ENCODE results near the gene FNDC1.

The FNDC1 gene

DNA sequence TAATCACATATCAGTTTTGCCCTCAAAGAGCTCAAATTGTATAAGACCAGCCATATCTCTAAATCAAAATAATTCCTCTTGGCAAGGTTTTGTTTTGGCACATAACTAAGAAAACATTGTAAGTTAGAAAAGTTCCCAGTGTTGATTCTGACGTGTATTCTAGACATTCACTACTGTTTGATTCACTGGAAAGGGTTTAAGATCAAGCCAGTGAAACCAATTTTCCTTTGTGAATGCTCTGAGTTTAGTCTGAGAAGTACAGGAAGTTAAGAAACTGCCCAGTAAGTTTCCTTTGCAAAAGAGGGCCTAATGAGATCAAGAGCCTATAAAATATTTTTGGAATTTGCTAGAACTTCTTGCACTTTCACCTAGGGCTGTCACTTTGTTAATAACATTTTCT lies 143.0 kb downstream of the FNDC1 start:
- TF ChIP-seq, protein P1, sequence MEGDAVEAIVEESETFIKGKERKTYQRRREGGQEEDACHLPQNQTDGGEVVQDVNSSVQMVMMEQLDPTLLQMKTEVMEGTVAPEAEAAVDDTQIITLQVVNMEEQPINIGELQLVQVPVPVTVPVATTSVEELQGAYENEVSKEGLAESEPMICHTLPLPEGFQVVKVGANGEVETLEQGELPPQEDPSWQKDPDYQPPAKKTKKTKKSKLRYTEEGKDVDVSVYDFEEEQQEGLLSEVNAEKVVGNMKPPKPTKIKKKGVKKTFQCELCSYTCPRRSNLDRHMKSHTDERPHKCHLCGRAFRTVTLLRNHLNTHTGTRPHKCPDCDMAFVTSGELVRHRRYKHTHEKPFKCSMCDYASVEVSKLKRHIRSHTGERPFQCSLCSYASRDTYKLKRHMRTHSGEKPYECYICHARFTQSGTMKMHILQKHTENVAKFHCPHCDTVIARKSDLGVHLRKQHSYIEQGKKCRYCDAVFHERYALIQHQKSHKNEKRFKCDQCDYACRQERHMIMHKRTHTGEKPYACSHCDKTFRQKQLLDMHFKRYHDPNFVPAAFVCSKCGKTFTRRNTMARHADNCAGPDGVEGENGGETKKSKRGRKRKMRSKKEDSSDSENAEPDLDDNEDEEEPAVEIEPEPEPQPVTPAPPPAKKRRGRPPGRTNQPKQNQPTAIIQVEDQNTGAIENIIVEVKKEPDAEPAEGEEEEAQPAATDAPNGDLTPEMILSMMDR (IDR thresholded peaks at IDR 0.05): no peak
- no peak for TF ChIP-seq ZFX (IDR thresholded peaks at IDR 0.05; ENCODE audit: borderline replicate concordance)
- no peak overlapping the region for H3K27ac ChIP-seq

DNA sequence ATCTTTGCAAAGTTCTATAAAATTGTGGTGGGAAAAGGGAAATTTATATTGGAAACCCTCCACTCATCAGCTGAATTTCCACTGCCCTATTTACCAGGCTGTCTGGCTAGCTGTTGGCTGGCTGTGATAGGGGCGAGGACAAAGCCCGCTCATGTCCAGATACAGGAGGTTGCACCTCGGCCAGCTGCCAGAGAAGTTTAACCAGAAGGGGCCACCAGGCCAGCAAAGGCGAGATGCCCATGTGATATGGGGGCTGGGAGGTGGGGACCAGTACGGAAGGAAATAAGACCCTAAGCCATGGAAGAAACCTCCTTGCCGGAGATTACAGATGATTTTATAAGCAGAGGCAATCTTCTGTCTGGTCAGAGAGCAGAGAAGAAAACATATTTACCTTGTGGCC lies 143.8 kb downstream of the FNDC1 start:
- no peak for TF ChIP-seq ZFX (IDR thresholded peaks at IDR 0.05; ENCODE audit: borderline replicate concordance)
- TF ChIP-seq, protein P1 (IDR thresholded peaks at IDR 0.05): no peak
- no peak overlapping the region for H3K27ac ChIP-seq

DNA sequence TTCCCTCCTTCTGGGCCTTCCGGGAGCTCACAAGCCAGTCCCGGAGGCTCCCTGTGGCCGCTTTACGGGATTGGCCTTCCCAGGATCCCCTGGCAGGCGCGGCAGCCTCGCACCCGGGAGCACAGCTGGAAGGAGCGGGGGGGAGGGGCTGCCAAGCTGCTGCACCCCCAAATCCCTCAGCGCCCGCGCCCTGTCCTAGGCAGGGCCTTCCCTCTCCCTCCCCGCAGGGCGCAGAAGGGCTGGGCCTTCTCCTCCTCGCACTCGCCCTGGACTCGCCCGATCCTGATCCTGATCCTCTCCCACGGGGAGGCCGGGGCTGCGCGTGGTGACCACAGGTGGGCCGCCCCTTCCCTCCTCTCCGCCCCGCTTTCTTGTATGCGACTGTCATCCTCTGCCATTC lies 146.4 kb downstream of the FNDC1 start:
- TF ChIP-seq, protein P1 (IDR thresholded peaks at IDR 0.05): no peak
- TF ChIP-seq ZFX (IDR thresholded peaks at IDR 0.05; ENCODE audit: borderline replicate concordance): no peak
- H3K27ac ChIP-seq: no peak overlapping the region

DNA sequence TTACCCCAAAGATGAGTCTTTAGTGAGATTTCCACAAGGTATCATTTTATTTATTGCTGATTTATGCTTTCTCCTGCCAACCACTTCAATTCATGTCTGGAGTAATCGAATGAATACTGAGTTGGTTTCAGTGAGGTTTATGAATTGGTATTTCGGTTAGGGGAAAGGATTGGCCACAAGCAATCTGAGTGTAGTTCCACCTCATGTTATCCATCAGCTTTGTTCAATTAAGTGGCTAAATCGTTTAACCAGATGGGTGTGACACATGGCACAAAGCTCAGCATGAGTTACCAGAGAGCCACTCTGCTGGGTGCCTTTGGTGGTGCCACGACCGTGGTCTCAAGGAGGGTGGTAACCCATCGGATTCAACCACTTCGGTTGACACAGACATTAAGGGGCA lies 148.2 kb downstream of the FNDC1 start:
- TF ChIP-seq, protein P1 (IDR thresholded peaks at IDR 0.05): no peak
- no peak for TF ChIP-seq ZFX (IDR thresholded peaks at IDR 0.05; ENCODE audit: borderline replicate concordance)
- H3K27ac ChIP-seq: no peak overlapping the region

DNA sequence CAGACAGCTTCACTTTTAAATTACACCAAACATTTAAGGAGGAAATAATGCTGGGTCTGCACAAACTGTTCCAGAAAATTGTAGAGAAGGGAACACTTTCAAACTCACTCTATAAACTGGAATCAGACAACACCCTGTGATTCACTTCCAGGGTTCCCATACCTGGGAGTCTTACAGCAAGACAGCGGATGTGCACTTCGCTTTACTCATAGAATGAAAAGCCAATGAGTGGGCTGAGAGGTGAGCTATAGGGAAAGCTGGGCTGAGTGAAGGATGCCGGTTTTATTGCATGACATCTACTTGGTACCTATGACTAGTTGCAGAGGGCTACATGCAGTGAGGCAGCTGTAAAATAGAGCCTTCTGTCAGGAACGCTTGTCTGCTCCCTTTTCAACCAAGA lies 152.1 kb downstream of the FNDC1 start:
- no peak overlapping the region for H3K27ac ChIP-seq
- TF ChIP-seq, protein P1 (IDR thresholded peaks at IDR 0.05): no peak
